Activated CD4-positive, CD25-positive, alpha-beta regulatory T cell (primary cell): Measurements from ENCODE around the gene DCBLD1.

ENCODE experiments used
- DNase-seq, 4 experiments: peaks; one replicate each; lab custom pipeline; 2025; lab: John Stamatoyannopoulos, UW

Gene DCBLD1

DNA sequence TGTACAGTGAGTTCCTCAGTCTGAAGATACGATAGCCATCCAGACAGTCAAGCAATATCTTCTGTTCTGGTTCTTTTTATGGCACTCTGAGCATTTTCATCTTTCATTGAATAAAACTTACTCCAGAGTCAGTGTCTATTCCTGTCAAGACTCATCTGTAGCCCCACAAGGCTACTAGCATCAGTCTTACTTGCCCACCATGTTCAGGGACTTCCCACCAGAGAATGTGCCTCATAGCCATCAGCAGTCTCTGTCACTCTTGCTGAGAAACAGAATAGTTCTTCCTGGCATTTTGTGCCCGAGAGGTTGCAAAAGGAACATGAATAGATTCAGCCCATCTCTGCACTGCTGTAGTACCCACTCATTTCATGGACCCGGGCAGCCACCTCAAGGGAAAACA lies 12.7 kb upstream of the DCBLD1 start:
- DNase-seq, result no peak

DNA sequence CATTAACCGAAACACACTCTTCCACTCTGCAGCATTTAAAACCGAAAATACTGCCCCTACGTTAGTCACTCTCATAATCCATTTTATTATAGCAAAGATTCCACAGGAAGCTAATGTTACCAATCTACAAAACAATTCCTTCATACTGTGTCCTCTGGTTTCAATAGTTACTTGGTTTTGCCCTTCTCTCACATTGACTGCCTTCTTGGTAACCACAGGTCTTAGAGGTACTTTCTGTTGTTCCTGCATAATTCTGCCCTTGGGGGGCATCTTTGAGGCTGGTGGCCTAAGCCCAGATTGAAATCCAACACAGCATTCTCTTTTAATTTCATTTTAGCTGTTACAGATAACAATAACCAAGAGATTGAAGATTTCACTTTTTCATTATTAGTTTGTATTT lies 9.8 kb upstream of the DCBLD1 start:
- no peak for DNase-seq

DNA sequence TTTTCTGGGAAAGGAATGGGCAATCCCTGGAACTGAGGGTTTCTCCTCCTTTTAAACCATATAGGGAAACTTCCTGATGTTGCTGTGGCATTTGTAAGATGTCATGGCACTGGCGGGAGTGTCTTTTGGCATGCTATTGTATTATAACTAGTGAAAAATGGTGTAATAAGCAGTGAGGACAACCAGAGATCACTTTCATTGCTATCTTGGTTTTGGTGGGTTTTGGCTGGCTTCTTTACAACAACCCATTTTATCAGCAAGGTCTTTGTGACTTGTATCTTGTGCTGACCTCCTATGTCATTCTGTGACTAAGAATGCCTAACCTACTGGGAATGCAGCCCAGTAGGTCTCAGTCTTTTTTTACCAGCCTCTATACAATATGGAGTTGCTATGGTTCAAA lies 9.1 kb upstream of the DCBLD1 start:
- no peak for DNase-seq

DNA sequence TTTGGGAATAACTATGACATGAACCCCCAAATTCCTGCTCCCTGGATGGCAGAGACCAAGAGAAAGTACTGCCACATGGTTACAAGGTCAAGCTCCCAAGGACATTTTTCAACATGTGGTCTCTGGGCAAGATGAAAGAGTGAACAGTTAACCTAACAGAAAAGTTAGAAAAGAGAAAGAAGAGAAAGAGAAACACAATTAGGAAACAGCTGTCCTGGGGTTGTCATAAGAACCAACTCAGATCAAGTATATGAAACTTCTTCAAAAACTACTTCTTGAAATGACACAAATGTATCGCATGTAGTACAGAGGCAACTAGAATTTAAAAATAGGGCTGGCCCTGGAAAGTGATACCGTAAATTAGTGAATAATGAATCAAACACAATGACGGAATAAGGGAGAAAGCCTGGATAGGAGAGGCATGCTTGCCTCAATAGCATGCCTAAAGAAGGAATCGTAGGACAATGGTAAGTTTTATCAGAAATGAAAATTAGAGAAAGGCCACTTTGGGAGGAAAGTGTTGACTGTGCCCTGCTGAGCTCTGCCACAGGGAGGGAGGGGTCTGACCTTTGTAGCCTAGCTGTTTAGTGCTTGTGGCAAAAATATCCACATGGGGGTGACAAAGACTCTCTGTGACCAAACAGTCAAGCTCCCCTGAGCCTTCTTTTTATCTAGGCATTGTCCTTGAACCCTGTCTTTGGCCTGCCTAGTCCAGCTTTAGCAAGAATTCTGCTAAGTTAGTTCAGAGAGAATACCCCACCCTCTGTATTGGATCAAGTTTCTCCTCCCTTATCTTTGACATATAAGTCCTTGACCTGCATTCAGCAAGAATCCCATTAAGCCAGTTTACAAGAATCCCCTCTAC lies 4.3 kb upstream of the DCBLD1 start:
- no peak for DNase-seq

DNA sequence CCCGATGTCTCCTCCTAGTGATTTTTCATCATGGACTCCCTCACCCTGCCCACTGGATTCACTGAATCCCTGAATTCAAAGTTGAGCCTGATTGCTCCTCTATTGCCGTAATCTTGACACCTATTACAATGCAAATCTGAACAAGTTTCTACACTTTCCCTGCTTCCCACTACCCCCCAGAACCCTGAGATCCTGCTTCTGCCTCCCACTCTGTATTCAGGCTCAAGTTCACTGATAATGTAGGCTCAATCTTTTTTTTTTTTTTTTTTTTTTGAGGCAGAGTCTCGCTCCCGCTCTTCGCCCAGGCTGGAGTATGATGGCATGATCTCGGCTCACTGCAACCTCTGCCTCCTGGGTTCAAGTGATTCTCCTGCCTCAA lies 3.6 kb upstream of the DCBLD1 start:
- no peak for DNase-seq

DNA sequence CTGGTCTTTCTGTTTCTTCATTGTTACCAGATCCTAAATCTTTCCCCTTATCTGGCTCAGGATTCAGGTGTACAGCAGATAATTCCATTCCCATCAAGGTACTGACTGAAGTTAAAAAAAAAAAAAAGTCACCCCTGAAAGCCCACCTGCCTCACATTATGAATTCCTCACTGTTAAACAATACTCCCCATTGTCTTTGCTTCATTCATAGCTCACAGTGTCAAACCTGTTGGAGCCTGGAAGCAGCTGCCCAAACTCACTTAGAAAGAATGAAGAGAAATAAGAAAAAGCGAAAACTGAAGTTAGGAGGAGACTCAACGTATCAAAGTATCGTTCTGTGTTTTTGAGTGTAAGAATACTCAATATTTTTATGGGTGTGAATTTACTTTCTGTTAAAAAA lies 1.8 kb upstream of the DCBLD1 start:
- DNase-seq, result no peak

DNA sequence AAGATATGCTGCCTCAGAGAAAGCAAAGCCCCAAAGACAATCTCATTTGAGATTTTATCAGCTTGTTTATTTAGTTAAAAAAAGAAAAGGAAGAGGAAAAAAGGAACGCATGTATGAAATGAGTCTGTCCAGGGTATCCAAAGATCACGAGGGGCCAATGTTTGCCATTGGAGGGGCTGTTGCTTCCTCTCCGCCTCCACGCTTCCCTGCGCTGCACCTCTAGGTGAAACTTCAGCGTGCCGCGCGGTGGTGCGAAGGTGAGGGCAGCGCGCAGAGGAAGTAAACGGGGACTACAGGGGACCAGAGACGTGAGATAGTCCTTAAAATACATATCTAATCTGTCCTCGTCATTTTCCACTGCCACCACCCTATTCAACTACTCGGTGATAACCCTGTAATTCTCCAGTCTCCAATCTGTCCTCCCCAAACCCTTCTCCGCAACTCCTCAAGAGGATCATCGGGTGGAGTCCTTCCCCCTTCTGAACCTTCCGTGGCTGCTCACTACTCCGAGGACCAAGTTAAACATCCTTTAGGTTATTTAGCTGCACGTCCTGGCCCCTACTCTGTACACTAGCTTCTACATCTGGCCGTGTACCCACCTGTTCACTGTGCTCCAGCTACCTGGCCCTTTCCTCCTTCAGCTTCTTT lies 1.1 kb upstream of the DCBLD1 start:
- no peak for DNase-seq

DNA sequence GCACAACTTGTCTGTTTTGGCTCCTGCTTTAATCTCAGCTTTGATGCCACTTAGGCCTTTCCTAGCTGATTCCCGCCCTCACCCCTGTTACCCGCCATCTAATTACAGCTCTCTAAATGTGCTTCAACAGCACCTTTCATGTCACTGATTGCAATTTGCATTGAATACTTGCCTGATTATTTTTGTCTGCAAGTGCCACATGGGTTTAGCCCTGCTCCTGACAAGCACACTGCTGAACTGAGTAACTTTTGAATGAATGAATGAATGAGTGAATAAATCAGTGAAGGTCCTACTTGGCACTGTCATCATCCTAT lies 591 bp upstream of the DCBLD1 start:
- DNase-seq, result no peak

DNA sequence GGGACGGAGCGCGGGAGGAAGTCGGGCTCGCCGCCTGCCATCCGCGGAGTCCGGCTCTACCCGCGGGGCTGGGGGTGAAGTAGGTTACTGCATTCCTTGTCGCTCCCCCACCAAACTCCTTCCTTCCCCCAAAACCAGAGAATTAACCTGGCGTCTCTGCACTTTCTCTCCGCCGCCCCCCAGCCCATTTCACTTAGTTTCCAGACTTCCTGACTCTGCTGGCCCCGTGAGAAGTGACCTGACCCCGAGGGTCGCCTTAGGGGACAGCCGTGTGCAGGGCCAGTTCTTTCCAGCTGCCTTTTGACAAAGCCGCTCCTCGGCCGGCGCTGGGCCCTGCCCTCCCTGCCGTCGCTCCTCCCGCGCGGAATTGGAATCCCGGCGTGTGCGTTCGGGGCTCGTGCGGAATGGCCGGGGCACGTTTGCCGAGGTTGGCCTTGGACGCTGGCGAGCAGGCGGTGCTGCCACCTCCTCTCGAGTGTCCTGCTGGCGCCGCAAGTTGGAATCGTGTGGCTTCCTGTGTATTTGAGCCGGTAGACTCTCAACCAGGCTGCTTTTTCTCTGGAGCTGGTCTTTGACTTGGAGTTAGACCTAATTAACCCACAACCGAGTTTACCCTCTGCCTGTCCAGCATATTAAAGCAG lies 650 bp downstream of the DCBLD1 start:
- DNase-seq, result no peak

DNA sequence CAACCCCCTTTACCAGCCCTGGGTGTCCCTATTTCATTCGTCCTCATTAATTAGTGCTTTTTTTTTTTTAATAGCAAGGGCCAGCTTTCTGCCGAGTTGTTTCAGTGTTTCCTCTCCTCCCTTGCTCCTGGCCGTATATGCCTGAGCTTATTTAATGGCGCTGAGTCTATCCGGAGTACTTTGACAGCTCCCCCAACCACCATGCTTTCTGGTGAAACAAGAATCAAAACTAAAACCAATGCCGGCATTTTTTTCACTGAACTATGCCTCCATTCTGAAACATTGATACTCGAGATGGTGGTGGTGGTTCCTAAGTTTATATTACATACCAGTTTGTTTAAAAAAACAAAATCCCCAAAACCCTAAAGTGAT lies 1.2 kb downstream of the DCBLD1 start:
- DNase-seq, result no peak

DNA sequence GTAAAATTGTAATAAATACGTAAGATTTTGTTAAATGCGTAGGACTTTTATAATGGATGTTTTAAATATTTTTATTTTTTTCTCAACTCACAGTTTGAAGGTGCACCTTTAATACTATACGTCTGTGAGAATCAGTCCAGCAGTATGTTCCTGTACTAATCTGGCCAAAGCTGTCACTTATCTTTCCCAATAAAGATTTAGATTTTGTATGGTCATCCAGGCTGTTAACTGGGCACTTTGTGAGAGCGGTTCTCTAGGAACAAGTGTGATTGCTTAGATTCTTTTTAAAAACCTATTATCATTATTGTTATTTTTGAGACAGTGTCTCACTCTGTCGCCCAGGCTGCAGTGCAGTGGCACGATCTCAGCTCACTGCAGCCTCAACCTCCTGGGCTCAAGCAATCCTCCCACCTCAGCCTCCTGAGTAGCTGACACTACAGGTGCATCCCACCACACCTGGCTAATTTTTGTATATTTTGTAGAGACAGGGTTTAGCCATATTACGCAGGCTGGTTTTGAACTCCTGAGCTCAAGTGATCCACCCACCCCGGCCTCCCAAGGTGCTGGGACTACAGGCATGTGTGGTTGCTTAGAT lies 1.7 kb downstream of the DCBLD1 start:
- DNase-seq, result no peak

DNA sequence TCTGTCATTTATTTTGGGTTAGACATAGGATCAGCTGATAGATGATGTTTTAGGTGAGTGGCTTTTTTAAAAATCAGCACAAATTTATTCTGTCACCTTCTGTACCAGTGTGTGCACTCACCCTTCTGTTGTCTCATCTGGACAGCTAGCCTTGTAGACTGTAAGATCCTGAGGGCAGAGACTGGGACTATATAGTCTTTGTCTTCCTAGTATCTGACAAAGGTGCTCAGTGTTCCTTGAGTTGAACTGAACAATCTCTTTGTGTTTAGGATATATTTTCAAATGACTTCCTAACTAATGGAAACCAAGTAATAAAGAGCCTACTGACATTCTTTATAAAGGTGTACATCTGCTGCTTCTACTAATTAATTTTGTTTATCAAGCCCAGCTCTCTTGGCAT lies 3.0 kb downstream of the DCBLD1 start:
- no peak for DNase-seq

DNA sequence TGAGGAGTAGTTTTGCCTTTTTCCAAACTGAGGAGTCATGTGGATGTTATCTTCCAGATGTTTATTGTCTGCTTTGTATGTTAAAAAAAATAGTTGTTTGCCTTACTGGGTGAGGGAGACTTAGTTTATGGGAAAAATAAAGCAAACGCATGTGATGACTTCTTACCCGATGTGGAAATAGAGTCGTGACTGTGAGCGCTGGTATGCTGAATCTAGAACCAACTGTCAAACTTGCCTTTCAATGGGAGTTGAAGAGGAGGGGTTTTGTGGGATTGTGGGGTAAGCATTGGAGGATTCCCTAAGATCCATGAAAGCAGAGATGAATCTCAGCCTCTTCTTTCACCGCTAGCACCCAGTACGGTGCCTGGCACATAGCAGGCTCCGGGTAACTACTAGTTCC lies 5.3 kb downstream of the DCBLD1 start:
- DNase-seq, result no peak

DNA sequence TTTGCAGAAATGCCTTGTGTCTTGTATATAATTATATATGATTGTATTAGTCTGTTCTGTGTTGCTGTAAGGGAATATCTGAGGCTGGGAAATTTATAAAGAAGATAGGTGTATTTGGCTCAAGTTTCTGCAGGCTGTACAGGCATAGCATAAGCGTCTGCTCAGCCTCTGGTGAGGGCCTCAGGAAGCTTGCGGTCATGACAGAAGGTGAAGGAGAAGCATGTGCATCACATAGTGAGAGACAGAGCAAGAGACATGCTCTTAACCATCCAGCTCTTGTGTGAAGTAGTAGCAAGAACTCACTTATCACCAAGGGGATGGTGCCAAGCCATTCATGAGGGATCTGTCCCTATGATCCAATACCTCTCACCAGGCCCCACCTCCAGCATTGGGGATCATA lies 6.5 kb downstream of the DCBLD1 start:
- no peak for DNase-seq

DNA sequence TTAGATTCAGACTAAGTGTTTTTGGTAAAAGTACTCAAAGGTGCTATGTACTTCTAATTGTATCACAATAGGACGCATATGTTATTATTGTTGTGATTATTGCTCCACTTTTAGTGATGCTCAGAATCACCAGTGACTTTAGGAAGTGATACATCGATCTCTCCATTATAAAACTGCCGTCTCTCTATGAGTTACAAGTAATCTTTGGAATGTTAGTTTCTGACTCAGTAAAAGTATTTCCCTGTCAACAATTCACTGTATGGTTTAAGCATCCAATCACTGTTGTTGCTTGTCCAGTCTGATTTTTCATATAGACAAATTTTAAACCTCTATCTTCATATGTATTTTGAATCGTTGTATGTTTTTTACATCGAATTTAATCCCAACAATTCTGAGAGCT lies 9.4 kb downstream of the DCBLD1 start:
- no peak for DNase-seq

DNA sequence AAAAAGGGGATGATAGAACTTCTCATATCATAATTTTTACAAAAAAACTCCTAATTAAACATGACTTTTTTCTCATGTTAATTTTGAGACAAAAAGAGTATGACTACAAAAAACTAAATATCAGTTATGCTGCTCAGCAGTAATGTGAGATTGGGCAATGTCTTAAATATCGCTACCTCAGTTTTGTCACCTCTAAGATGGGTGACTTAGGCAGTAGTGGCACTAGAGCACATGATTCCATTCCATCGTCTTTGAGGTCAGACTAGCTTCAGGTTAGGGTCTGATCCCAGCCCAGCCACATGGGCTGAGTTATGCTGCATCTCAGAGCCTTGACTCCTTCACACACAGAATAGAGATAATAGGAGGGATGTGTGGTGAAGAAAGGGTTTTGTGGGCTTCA lies 11.0 kb downstream of the DCBLD1 start:
- no peak for DNase-seq

DNA sequence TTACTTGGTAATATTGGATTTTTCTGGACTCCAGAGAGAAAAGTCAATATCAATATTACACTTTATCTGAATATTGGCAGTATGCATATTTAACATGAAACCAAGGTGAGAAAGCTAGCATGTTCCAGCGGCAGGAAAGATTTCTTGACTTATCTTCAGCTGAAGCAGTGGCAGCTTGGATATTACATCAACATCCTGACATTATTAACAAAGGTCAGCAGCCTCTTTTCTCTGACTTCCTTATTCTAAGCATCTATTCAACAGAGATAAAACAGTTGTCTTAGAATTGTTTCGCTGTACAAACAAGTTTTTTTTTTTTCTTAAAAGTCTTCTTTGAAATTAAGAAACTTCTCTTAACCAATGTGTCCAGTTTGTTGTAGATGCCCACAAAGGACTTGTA lies 11.8 kb downstream of the DCBLD1 start:
- no peak for DNase-seq

DNA sequence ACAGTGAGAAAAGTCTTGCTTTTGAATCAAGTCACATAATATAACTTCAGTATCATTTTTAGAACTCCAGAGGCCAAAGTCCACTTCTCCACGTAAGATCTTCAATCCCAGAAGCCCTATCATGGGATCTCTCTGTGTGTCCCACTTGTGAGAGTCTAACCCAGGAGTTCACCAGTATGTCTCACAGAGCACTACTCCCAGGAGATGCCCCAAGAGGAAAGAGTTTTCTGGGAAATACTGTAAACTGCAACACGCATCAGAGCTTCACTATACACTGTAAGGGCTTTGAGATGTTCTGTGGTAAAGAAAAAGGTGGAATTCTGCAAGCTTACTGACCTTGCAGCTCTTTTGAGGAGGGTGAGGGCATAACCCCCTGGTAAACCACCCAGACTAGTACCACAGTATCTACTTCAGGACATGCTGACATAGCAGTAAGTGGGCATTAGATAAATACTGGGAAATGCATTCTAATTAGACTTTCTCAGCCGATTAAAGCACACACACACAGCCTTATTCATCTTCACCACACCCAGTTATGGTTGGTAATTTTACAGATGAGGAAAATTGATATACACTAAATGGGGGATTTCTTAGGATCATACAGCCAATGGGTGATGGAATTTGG lies 12.3 kb downstream of the DCBLD1 start:
- DNase-seq, result no peak

DNA sequence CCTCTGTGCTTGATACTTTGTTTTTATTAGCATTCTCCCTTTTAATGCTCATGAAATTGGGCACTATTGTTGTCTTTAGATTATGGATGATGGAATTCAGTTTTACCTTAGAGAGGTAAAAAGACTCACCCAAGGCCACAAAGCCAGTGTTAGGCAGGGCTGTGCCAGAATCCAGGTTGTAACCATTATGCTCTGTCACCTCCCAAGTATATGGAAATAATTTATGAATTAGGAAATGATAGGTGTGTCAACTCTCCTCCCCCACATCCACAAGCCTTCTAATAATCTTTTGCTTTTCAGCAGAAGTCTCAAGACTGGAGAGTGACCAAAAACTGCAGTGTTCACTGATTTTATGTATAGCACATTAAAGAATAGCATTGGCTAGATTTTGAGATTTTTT lies 13.0 kb downstream of the DCBLD1 start:
- no peak for DNase-seq

DNA sequence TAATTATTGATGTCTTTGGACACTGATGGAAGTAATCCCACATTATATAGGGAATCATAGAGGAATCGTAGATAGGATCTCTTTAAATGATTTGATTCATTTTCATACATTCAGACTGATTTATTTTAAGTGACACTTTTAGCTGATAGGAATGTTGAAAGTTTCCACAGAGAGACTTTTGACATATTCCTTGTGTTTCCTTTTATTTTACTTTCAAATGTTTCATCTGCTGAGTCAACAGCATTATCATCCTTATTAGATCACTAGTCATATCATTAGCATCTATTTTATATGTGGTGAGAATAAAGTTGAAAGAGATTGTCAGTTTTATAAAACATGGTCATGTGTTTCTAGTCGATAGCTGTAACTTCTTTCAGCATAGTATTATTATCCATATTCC lies 13.4 kb downstream of the DCBLD1 start:
- DNase-seq, result no peak

DNA sequence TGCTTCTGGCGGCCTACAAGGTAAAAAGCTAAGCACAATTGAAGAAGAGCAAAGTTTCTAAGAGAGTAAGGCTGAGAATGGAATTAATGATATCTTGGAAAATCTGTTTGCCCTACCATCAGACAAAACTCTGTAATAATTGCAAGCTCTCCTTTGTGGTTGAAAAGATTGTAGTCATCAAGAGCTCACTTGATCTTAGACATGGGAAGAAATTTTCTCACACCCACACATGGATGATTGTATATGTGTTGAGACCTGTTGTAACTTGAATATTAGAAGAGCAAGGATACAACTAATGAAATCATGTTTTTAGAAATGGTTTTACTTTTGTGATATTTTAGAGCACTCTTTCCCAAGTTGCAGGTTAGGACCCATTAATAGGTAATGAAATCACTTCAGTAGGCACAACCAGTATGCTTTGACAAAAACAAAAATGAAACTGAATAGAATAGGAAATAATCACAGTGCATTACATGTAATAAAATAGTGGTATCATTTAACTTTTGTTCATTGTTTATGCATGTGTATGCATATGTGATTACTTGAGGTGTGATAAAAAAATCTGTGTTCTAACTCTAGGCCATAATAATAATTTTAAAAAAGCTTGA lies 14.0 kb downstream of the DCBLD1 start:
- DNase-seq, result no peak

DNA sequence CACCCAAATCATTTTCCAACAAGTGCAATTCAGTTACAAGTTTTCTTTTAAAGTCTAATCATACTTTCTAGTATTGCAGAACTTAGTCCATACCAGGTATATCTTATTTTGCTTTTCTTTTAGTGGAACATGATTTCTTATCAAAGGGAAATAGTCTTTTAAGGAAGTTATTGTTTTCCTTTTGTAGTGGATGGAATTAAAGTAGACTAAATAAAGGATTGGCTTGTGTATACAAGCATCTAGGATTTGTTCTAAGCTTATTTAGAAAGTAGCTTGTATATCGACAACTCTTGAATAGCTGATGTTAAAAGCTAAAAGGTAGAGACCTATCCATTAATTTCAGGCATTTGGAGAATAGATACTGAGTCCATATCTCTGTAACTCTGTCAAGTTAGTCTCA lies 14.8 kb downstream of the DCBLD1 start:
- no peak for DNase-seq
